HG02571 (cell line): ENCODE measurements around the gene TSKS.

Source experiments
- ATAC-seq: cut with Tn5 transposase; IDR thresholded peaks from one replicate; pipeline ENCODE4 v1.9.1; 2021; ENCODE audit warnings: mild to moderate bottlenecking, moderate library complexity; ENCODE audit not compliant: unreplicated experiment

TSKS gene, protein sequence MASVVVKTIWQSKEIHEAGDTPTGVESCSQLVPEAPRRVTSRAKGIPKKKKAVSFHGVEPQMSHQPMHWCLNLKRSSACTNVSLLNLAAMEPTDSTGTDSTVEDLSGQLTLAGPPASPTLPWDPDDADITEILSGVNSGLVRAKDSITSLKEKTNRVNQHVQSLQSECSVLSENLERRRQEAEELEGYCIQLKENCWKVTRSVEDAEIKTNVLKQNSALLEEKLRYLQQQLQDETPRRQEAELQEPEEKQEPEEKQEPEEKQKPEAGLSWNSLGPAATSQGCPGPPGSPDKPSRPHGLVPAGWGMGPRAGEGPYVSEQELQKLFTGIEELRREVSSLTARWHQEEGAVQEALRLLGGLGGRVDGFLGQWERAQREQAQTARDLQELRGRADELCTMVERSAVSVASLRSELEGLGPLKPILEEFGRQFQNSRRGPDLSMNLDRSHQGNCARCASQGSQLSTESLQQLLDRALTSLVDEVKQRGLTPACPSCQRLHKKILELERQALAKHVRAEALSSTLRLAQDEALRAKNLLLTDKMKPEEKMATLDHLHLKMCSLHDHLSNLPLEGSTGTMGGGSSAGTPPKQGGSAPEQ

DNA sequence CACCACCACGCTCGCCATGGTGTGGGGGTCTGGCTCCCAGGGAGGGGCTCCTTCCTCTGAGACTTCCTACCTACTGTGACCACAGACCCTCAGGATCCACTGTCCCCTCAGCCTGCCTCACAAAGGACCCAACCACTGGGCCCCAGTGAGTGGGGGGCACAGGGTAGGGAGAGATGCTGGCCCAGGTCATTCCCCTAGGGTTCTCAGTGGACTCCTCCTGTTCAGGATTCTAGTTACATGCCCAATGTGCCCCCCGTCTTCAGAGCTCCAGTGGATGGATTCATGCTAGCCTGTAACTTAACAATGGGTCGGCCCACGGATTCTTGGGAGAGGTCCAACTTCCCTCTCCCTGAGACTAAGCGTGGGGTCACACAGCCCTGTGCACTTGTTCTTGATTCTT lies at the start of gene TSKS:
TSKS (minus strand) TSS at position 77 of the 400 bp plus-strand sequence; CDS start at position 18, 59 bp downstream.
- no peak for ATAC-seq

DNA sequence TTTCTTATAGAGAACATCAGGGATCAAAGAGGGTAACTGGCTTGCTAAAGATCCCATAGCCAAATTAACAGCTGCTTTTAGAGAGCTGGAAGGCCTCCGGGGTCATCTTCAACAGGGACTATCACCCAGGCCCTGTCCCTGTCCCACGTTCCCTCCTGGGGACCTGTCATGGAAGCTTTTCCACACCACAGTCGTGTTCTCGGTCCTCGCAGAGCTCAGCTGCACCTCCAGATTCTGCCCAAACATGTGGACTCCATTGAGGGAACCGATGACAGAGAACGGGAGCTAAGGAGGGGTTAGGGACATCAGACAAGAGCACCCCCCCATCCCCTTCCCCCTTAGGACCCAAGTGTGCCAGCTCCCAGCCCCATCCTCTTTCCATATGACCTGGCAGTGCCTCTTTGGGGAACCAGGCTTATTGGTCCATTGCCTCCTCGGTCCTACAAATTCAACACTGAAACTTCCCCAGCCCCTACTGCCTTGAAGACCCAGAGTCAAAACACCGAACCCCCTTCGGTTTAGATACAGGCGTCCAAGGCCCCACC lies 49.4 kb upstream of the TSKS start:
- no peak for ATAC-seq

DNA sequence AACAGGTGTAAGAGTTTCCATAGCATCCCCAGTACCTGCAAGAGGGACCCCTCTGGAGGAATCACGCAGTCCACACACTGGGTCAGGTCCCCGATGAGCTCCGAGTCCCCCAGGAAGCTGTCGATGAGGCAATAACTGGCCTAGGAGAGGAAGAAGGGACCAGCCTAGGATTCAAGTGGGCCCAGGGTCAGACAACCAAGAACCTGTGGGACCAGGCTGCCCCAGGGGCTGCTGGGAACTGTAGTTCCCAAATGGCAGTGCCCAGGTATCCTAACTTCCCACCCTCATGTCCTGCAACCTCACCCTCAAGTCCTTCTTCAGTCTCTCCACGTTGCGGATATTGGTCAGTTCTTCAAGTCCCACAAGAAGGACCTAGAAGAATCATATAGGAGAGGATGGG lies 48.2 kb upstream of the TSKS start:
- no peak for ATAC-seq

DNA sequence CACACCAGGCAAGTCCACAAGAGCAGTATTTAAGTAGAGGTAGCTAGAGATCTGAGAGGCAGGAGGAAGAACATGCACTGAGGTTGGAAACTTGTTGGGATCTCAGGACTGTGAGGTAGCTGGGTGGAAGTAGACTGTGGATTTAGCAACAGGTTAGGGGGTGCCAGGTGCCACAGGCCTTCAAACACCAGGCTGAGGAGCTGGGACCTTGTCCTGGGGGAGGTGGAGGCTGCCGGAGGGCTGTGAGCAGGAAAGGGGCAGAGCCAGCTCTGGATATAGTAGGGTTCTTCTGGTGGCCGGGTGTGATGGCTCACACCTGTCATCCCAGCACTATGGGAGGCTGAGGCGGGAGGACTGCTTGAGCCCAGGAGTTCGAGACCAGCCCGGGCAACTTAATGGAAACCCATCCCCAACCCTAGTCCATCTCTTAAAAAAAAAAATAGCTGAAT lies 46.9 kb upstream of the TSKS start:
- ATAC-seq = no peak

DNA sequence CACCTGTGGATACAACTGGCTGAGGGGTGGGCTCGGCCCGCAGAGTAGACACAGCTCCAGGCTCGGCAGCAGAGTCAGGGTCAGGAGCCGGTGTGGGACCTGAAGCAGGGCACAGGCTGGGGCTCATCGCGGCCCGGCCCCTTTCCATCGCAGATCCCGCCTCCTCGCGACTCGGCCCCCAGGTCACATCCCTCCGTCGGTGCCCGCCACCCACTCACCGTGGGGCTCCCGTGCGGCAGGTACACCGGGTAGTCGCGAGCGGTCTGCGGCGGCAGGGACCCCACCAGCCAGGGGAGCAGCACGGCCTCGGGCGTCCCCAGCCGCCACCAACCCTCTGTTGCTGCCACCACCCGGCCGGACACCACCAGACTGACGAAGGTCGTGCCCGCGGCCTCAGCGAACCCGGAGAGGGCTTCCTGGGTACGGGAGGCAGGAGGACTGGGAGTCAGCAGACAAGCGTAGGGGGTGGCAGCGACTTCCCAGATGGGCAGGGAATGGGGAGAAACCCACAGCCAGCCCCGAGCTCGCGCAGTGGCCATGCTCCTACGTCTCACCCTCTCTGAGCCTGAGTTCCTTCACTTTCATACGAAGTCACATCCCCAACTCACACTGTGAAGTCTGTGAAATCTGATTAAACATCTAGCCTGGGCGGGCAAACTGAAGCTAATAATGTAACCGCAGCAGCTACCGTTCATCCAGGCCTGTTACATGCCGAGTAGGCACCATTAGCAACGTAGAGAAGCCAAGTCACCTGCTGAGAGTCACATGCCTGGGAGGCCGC lies 46.2 kb upstream of the TSKS start:
- ATAC-seq = no peak

DNA sequence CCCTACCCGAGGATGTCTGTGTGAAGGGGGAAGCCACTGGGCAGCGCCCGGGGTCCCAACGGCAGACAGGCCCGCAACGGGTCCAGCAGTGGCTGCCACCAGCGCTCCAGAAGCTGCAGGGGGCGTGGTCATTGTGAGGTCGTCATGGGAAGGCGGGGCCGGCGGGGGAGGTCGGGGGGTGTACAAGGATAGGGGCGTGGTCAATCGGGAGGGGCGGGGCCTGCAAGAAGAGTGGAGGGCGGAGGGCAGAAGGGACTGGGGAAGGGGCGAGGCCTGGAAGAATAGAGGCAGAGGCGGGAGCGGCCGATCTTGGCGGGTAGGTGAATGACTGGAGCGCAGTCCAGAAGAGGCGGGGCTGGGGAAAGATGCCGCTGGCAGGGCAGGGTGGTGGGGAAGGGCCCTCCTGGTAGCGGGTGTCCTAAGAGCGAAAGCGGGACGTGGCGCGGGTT lies 45.6 kb upstream of the TSKS start:
- no peak for ATAC-seq

DNA sequence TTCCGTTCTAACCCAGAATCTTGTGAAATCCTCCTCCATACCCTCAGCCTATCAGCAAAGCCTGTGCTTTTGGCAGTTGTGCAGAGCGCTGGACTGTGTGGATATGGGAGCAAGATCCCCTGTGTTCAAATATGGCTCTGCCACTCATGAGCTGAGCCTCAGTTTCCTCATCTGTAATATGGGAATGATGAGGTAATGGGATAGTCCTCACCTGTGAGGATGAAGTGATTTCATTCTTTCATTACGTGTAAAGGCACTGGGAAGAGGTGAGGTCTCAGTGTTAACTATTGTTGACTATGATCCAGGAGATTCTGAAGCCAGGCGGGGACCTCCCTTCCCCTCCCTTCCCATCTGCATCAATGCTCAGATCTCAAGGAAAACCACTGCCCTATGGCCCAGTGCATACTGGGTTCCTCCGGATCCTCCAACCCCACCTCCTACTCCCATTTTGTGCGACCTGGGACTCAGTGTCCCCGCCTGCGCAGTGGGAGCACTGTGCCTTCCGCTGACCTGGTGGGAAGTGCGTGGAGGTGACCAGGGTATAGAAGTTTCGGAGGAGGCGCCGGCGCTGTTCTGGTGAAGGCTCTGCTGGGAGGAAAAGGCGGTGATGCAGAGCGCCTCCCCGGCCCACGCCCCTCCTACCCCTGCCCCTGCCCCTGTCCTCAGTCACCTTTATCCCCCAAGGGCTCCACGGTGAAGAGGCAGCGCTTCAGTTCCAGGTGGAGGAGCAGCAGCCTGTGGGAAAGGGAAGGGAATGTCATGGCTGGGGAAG lies 45.0 kb upstream of the TSKS start:
- no peak for ATAC-seq

DNA sequence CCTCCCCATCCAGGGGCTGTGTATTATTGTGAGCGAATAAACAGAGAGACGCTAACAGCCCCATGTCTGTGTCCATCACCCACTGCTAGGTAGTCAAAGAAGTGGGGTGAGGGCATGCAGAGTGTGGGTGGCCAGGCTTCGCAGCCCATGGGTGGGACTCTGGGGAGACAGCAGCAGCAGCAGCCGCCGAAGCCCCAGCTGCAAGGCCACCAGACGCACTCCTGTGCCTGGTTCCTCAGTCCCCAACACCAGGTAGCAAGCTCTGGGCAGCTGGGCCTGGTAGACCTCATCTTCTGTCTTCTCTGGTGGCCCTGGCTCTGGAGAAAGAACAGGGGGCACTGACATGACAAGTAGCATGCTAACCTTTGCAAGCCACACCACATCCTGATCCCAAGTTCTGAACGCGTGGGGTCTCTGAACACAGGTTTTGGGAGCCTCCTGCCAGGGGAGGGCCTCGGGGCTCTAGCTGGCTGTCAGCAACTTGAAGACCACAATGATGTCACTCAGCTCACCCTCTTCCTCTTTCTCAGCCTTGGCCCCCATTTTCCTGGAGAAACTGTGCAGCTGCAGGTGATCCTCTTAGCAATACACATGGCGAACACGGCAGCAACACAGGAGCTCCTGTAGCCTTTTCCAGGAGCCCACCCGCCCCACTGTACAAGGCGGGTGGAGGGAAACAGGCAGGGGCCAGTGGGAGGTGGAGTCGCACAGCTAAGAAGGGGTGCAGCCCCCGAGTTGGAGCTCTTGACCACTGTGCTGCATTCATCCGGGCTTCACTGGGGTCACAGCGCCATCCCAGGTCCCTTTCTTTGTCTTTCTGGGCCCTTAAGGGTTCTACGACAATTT lies 44.2 kb upstream of the TSKS start:
- no peak for ATAC-seq

DNA sequence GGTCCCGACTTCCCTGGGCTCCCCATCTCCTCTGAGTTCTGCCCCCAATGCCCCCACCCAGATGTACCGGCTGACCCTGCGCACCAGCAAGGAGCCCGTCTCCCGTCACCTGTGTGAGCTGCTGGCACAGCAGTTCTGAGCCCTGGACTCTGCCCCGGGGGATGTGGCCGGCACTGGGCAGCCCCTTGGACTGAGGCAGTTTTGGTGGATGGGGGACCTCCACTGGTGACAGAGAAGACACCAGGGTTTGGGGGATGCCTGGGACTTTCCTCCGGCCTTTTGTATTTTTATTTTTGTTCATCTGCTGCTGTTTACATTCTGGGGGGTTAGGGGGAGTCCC lies 43.5 kb upstream of the TSKS start:
- no peak for ATAC-seq

DNA sequence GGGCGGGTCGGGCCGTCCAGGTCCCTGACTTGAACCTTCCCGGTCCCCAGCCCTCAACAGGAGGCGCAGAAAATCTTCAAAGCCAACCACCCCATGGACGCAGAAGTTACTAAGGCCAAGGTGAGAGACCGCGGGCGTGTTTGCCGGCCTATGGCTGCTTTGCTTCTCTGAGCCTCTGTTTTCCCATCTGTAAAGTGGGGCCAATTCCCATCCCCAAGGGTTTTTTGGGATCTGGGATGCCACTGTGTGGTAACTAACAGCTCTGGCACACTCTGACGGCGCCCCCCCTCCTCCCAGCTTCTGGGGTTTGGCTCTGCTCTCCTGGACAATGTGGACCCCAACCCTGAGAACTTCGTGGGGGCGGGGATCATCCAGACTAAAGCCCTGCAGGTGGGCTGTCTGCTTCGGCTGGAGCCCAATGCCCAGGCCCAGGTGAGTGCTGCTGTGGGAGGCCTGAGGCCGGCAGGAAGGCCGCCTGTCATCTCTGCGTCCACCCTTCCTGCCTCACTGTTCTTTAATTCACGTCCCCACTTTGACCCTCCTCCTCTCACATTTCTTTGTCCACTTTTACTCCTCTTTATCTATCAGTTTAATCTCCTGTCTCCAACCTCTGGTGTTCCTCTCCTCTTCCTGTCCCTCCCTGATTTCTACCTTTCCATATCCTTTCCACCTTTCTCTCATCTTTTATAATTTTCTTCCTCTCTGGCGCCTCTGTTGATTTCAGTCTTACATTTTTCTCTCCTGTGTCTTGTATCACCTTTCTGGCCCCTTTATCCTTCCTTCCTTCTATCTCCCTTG lies 42.9 kb upstream of the TSKS start:
- no peak for ATAC-seq

DNA sequence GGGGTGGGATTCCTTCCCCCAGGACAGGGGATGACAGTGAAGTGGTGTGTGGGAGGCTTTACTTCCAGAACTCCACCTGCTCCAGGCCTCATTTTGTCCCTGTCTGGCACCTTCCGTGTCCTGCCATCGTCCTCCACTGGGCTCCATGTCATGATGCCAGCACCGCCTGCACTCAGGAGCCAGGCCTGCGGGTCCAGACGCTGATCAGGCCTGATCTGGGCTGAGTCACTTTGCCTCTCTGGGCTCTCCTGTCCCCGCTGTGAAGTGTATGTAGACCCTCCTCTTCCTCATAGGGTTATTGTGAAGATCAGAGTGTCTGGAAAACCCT lies 40.4 kb upstream of the TSKS start:
- ATAC-seq = no peak

DNA sequence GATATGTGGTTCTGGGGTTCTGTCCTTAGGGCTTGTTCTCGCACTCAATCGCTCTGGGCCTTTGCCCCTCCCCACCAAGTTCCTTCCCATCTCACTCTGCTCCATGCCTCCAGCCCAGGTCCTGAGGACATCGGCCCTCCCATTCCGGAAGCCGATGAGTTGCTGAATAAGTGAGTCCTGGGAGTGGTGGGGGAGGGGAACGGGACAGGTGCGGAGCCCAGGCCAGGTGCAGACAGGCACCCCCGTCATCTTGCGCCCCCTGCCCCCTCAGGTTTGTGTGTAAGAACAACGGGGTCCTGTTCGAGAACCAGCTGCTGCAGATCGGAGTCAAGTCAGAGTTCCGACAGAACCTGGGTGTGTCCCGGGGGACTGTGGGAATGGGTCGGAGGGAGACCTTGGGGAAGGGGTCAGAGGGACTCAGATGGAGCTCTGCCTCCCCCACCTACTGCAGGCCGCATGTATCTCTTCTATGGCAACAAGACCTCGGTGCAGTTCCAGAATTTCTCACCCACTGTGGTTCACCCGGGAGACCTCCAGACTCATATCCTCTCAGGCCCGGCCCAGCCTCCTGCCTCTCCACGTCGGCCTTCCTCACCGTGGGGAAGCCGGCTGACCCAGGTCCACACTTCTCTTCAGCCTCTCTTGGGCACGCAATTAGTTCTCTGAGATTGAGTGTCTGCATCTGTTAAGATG lies 39.9 kb upstream of the TSKS start:
- ATAC-seq = no peak

DNA sequence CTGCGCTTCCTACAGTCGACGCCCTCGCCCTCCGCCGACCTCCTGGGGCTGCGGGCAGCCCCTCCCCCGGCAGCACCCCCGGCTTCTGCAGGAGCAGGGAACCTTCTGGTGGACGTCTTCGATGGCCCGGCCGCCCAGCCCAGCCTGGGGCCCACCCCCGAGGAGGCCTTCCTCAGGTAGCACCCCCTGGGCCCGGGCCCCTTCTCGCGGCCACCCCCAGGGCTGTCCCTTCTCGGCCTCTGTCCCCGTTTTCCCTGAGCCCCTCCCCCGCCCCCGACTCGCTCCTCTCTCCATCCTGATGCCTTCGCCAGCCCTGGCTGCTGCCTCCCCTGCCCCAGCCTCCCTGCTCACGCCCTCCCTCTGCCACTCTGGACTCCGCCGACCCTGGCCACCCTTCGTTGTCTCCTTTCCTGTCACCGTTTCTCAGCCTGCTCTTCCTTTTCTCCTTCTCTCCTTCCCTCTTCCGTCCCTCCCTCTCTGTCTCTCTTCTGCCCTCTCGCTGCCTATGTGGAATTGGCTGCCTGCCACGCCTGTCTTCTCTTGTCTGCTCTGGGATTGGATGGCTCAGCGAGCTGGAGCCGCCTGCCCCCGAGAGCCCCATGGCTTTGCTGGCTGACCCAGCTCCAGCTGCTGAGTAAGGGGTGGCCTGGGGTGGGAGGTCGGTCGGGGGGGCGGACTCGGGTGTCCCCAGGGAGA lies 39.0 kb upstream of the TSKS start:
- no peak for ATAC-seq

DNA sequence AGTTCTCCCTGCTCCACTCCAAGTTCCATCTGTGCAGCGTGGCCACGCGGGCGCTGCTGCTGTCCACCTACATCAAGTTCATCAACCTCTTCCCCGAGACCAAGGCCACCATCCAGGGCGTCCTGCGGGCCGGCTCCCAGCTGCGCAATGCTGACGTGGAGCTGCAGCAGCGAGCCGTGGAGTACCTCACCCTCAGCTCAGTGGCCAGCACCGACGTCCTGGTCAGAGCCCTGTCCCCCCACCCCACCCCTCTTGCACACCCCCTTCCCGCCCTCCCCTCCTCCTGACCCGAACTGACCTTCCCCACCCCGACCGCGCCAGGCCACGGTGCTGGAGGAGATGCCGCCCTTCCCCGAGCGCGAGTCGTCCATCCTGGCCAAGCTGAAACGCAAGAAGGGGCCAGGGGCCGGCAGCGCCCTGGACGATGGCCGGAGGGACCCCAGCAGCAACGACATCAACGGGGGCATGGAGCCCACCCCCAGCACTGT lies 38.3 kb upstream of the TSKS start:
- ATAC-seq = no peak

DNA sequence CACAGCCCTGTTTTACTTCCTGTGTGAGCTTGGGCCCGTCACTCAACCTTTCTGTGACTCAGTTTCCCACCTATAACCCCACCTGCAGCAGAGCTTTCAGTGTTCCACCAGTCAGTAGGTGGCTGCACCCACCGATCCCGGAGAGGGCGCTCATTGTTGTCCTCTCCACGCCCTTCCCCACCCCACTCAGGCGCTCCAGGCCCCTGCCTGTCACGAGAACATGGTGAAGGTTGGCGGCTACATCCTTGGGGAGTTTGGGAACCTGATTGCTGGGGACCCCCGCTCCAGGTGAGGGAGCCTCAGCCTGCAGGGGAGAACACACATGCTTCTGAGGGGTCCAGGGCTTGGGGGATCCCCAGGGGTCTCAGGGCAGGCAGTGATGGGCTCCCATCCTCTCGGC lies 37.7 kb upstream of the TSKS start:
- ATAC-seq = no peak

DNA sequence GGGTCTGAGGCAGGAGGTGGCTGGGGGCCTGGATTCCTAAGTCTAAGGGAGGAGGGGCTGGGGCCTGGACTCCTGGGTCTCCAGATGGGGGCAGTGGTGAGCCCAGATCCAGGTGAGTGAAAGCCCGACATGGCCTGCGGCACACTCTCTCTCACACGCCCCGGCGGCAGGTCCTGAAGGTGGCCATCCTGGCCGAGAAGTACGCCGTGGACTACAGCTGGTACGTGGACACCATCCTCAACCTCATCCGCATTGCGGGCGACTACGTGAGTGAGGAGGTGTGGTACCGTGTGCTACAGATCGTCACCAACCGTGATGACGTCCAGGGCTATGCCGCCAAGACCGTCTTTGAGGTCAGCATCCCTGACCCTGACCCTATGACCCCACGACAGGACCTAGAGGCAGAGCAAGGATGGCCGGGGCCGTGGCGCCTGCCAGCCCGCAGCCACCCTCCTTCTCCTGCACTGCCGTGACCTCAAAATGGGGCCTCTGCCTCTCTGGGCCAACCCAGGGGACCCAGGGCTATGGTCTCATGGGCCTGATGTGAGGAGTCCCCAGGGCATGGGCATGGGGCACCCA lies 36.8 kb upstream of the TSKS start:
- no peak for ATAC-seq

DNA sequence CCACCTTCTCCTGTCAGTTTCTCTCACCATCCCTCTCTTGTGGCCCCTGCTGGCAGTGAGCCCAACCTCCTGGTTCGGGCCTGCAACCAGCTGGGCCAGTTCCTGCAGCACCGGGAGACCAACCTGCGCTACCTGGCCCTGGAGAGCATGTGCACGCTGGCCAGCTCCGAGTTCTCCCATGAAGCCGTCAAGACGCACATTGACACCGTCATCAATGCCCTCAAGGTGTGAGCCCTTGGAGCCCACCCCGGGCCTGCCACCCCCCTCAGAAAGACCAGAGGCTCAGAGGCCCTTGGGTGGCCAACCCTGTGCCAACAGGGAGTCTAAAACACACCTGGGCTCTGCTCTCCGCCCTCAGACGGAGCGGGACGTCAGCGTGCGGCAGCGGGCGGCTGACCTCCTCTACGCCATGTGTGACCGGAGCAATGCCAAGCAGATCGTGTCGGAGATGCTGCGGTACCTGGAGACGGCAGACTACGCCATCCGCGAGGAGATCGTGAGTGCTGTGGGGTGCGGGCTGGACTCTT lies 36.2 kb upstream of the TSKS start:
- ATAC-seq = no peak
